Activated naive CD4-positive, alpha-beta T cell treated with Interleukin-2 at 50 U/mL for 16 hours (primary cell): ENCODE results near the gene LANCL3.
"Not testable (repeated sequence)": the region's sequence is repeated elsewhere in the genome, so short reads cannot be mapped to it uniquely, and the experiment has no call there.

Experiments used
- DNase-seq: peaks from one replicate; pipeline ENCODE4 v3.0.0-alpha.2; 2020

LANCL3 gene

DNA sequence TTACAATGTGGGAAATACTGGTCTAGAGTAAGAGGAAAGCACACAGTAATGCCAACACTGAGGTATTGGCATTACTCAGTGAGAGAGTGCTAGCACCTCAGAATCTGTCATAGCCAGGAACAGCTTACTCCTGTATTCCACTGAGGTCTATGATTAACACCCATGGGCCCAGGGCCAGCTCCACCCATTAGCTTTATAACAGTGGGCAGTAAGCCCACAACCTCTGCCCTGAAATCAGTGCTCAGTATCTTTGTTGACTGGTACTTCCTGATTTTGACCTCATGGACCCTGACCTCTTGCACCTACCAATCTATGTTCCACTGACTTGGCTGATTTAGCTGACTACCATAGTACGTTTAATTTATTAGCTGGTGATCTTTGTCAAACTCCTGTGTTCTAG lies 56.1 kb downstream of the LANCL3 start:
- no peak for DNase-seq

DNA sequence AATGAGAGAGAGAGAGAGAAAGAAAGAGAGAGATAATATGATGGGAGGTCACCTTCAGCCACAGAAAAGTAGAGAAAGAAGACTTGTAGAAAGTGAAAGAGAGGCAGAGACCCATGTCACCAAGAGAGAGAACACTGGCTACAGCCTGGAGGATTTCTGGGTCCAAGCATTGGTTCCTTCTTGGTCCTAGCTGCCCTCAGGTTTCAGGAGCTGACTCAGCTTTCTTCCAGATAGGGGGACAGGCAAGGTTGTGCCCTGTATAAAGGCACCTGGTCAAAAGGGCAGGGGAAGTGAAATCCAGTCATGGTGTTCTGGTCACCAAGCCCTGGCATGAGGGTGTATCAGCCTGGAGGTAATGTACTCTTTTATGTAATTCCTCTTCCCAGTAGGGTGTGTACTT lies 66.6 kb downstream of the LANCL3 start:
- DNase-seq, result no peak

GRCh38 chrX:37640142-37640541 lies 68.7 kb downstream of the LANCL3 start:
- no peak for DNase-seq

- no peak for DNase-seq
These were observed 70.4 kb downstream of the LANCL3 start for GRCh38 chrX:37641859-37642258.

- no peak for DNase-seq
These were observed 73.2 kb downstream of the LANCL3 start for GRCh38 chrX:37644381-37645305.

- DNase-seq, result no peak
These were observed 74.8 kb downstream of the LANCL3 start for GRCh38 chrX:37646254-37646653.

GRCh38 chrX:37650879-37651278 lies 79.4 kb downstream of the LANCL3 start:
- not testable (repeated sequence) for DNase-seq

- no peak for DNase-seq
These were observed 80.5 kb downstream of the LANCL3 start for GRCh38 chrX:37651921-37652452.

- no peak for DNase-seq
These were observed 81.2 kb downstream of the LANCL3 start for GRCh38 chrX:37652589-37653231.

GRCh38 chrX:37653397-37654085 lies 82.1 kb downstream of the LANCL3 start:
- no peak for DNase-seq

GRCh38 chrX:37658343-37659030 lies 87.0 kb downstream of the LANCL3 start:
- DNase-seq, result no peak

DNA sequence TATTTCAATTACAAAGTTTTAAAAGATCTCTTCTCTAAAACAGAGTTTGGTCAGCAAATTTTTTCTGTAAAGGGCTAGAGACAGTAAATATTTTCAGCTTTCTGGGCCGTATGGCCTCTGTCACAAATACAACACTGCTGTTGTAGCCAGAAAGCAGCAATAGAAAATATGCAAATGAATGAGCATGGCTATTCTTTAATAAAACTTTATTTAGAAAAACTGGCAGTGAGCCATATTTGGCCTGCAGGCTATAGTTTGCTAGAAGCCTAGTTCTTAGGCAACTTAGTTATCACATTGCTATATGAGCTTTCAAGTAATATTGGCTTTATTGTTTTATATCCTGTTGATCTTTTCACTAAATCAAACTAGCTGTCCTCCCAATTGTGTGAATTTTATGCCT lies 87.6 kb downstream of the LANCL3 start:
- no peak for DNase-seq

DNA sequence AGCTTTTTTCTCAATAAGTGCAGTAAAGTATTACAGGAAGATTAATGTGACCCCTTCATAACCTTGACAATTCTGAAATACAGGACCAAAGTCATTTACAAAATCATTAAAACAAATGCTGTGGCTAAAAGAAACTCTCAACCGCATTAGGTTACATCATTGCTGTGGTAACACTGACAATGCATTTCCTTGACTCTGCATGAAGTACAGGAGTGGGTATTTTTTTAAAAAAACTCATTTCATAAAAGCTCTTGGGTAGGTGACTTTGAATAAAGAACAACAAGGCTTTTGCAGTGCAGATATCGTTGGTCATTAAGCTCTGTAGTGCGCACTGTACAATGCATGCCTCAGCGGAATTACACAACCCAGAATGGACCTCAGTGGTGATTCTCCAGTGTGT lies 90.7 kb downstream of the LANCL3 start:
- DNase-seq, result no peak

- no peak for DNase-seq
These were observed 95.1 kb downstream of the LANCL3 start for GRCh38 chrX:37666516-37666915.

GRCh38 chrX:37667141-37667540 lies 95.7 kb downstream of the LANCL3 start:
- DNase-seq, result no peak

- DNase-seq, result no peak
These were observed 101.1 kb downstream of the LANCL3 start for GRCh38 chrX:37672563-37672962.

DNA sequence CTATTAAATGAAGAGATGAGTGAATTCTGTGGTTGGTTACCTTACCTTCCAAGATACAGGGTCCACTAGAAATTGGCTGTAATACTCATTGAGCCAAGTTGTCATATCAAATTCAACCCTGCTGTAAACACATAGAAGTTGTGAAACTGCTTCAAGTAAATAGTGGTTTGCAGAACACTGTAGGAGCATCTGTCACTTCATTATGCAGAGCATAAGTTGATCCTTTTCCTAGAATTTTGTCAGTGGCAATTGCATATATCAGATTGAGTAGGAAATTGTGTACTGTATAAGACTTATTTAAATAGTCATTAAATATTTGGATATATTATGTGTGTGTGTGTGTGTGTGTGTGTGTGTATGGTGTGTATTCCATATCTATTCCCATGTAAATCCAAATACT lies 105.3 kb downstream of the LANCL3 start:
- no peak for DNase-seq

DNA sequence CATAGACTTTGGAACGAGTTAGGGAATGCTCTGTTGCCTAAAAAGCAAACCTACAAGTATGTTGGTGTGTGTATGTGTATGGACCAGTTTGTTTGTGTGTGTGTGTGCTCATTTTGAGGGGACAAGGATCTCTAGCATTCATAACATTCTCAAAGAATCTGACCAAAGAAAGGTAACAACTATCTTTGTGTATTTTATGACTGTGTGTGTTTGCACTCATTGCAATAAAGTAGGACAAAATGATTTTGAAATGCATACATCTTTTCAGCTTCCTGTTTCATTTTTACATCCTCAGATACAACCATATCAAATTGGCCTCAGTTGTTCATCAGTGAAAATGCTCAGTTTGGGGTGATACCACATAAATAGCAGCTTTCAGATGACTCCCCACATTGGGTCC lies 105.8 kb downstream of the LANCL3 start:
- no peak for DNase-seq

GRCh38 chrX:37677765-37678164 lies 106.3 kb downstream of the LANCL3 start:
- no peak for DNase-seq

GRCh38 chrX:37678574-37678973 lies 107.1 kb downstream of the LANCL3 start:
- no peak for DNase-seq

DNA sequence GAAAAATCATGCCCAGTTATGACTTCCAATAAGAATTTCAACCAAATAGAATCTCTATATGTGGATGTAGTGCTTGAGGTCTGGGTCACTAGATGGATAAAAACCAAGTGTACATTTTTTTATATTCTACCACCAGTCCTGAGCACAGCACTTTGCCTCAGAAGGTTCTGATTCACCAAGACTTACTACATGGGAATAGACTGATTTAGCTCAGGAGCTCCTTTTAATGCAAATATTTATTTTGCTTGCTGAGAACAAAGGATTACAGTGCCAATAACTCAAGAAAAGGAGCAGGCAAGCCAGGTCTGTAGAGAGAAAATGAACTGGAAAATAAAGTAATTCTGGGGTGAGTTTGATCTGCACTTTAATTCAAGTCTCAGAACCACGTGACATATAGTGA lies 107.8 kb downstream of the LANCL3 start:
- no peak for DNase-seq

DNA sequence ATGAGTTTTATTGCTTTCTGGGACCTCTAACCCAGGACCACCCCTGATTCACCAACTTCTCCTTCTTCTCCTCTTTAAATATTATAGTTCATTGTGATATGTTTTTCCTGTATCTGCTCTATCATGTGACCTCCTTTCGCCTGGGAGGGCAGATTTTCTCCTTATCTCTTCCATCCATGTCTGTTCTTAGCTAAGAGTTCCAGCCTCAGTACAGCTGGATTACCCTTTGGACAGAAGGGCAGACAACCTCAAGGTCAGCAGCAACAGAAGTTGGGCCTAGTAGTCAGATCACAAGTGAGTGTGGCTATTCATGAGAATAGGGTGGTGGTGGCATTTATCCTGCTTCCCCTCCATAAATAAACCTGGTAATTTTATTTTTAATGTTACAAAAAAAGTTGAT lies 108.4 kb downstream of the LANCL3 start:
- DNase-seq, result no peak

DNA sequence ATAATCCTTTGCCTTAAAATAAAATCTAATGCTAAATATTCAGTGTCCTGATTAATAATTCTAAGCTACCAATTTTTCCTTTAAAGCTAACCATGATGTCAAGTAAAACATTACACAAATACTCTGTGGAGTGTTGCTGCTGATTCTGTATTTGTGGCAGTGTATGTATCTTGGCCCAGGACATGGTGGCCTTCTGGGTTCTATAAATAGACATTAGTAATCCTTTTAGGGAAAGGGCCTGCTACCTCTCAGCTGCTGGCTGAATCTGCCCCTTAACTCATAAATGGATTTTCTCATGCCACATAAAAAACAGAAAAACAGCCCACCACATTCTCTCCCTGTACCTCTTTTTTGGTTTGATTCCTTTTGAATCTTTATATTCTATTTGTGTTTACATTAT lies 113.0 kb downstream of the LANCL3 start:
- no peak for DNase-seq
